Smooth muscle cell (in vitro differentiated cells): ENCODE results near the gene WWOX. TPM values are rescaled to one million over a fixed set of nuclear protein-coding genes. Genes with fewer than 3 reads are reported as not detected.

Experiments
- DNase-seq: peaks from one replicate; lab custom pipeline; 2025; ENCODE audit not compliant: unreplicated experiment; lab: John Stamatoyannopoulos, UW
- H2AFZ ChIP-seq: fragments of 200-600 bp; sonication (generic); 2 replicates; pipeline ENCODE4 v1.6.0; 2016; ENCODE audit warnings: antibody characterized with exemption, low read depth, mild to moderate bottlenecking
- H3F3A ChIP-seq: fragments of 200-600 bp; sonication (generic); 2 replicates; pipeline ENCODE4 v1.6.0; 2017; ENCODE audit warnings: antibody characterized with exemption, low read depth
- H3K27ac ChIP-seq: fragments of 200-600 bp; sonication (generic); 2 replicates; pipeline ENCODE4 v1.5.1; 2016; ENCODE audit warnings: low read depth, mild to moderate bottlenecking
- H3K27me3 ChIP-seq: fragments of 200-600 bp; sonication (generic); 2 replicates; pipeline ENCODE4 v1.6.1; 2016; ENCODE audit warnings: low read depth, mild to moderate bottlenecking
- H3K36me3 ChIP-seq: fragments of 200-600 bp; sonication (generic); 2 replicates; pipeline ENCODE4 v1.5.1; 2016; ENCODE audit warnings: low read depth
- H3K4me1 ChIP-seq: fragments of 200-600 bp; sonication (generic); 2 replicates; pipeline ENCODE4 v1.5.1; 2016; ENCODE audit warnings: low read depth
- H3K4me2 ChIP-seq: fragments of 200-600 bp; sonication (generic); 2 replicates; pipeline ENCODE4 v1.6.0; 2016; ENCODE audit warnings: mild to moderate bottlenecking
- H3K4me3 ChIP-seq: fragments of 200-600 bp; sonication (generic); 2 replicates; pipeline ENCODE4 v1.5.1; 2016; ENCODE audit warnings: mild to moderate bottlenecking
- H3K79me2 ChIP-seq: fragments of 200-600 bp; sonication (generic); 2 replicates; pipeline ENCODE4 v1.6.0; 2016; ENCODE audit warnings: low read depth, mild to moderate bottlenecking
- H3K9ac ChIP-seq: fragments of 200-600 bp; sonication (generic); 2 replicates; pipeline ENCODE4 v1.6.0; 2016; ENCODE audit warnings: low read depth
- H3K9me3 ChIP-seq: fragments of 200-600 bp; sonication (generic); replicated peaks from 2 replicates; pipeline ENCODE4 v1.5.1; 2016; ENCODE audit warnings: low read depth
- H4K20me1 ChIP-seq: fragments of 200-600 bp; sonication (generic); 2 replicates; pipeline ENCODE4 v1.6.0; 2016; ENCODE audit warnings: low read depth
- CTCF ChIP-seq: fragments of 200-600 bp; sonication (generic); IDR thresholded peaks from 2 replicates; pipeline ENCODE4 v1.5.1; 2017; ENCODE audit warnings: borderline replicate concordance, mild to moderate bottlenecking, antibody characterized with exemption; ENCODE audit not compliant: insufficient read depth, poor library complexity, severe bottlenecking
- WGBS: methylation state at CpG from one replicate; pipeline ENCODE4 v1.1.7; 2016; ENCODE audit warnings: low lambda C conversion rate; 5-methylcytosine and 5-hydroxymethylcytosine counted together
- polyA plus RNA-seq: library from polyadenylated mRNA; unstranded; fragments of >200 nt; fragmentation: Nextera tagmentation; extraction: Ambion mirVana; gene quantifications from 2 replicates; pipeline ENCODE4 v1.2.1, GENCODE V29; 2016
- total RNA-seq: library from RNA; depleted of rRNA; stranded (reverse); fragments of >200 nt; gene quantifications from 2 replicates; pipeline ENCODE4 v1.2.3, GENCODE V29; 2014

Gene WWOX
- total and polyA plus RNA-seq, 2 experiments from 2014 or later = 7.5 to 14.0 TPM

DNA sequence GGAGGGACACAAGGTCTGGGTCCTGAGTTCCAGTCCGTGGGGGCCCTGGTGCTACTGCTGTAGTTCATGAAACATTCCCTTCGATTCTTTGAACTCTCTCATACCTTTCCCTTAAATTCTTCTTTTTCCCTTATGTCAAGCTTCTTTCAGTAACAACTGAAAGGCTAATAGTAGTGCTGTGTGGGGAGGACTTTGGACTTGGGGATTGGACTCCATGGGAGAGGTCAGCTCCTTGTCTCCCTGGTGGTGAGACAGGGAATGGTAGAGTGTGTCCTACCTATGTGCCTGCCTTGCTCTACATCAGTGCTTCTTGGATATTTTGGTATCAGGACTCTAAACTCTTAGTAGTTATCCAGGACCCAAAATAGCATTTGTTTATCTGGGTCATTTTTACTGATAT is 628.1 kb downstream of the WWOX start:
- no peak for TF ChIP-seq CTCF
- no peak for DNase-seq
- WGBS = 100% methylated on average over 2 of the region's 2 CpGs
- H3K4me2 ChIP-seq = no peak overlapping the region
- no peak overlapping the region for H3K9ac ChIP-seq
- no peaks in the 10 kb centered on the region for H3K4me1 ChIP-seq
- no peaks in the 10 kb centered on the region for H3K36me3 ChIP-seq
- H3F3A ChIP-seq = no peaks in the 10 kb centered on the region
- H3K9me3 ChIP-seq = no peaks in the 10 kb centered on the region
- H3K79me2 ChIP-seq = no peaks in the 10 kb centered on the region
- H2AFZ ChIP-seq = no peak overlapping the region
- H3K4me3 ChIP-seq = no peak overlapping the region
- H3K27me3 ChIP-seq = peaks cover 2% of the 10 kb centered on the region
- no peak overlapping the region for H3K27ac ChIP-seq
- no peaks in the 10 kb centered on the region for H4K20me1 ChIP-seq

GRCh38 chr16:78729687-78730086 is 630.2 kb downstream of the WWOX start:
- Histone ChIP-seq H3K79me2 (no peaks in the 10 kb centered on the region), H3K9me3 (no peaks in the 10 kb centered on the region), H3K9ac (no peak overlapping the region), H3F3A (no peaks in the 10 kb centered on the region), H3K36me3 (no peaks in the 10 kb centered on the region), H3K4me1 (no peaks in the 10 kb centered on the region), H2AFZ (no peak overlapping the region), H4K20me1 (no peaks in the 10 kb centered on the region), H3K4me3 (no peak overlapping the region), H3K4me2 (no peak overlapping the region), H3K27ac (no peak overlapping the region), H3K27me3 (peaks cover 2% of the 10 kb centered on the region)
- 50% methylated on average over 2 of the region's 2 CpGs for WGBS
- TF ChIP-seq CTCF = no peak
- DNase-seq = no peak

- Histone ChIP-seq H3K4me3 (no peak overlapping the region), H3K4me2 (no peak overlapping the region), H3K79me2 (no peaks in the 10 kb centered on the region), H4K20me1 (no peaks in the 10 kb centered on the region), H3K9ac (no peak overlapping the region), H3K27me3 (no peaks in the 10 kb centered on the region), H3K27ac (no peak overlapping the region), H3F3A (no peaks in the 10 kb centered on the region), H2AFZ (no peak overlapping the region), H3K36me3 (no peaks in the 10 kb centered on the region), H3K9me3 (no peaks in the 10 kb centered on the region), H3K4me1 (no peaks in the 10 kb centered on the region)
- WGBS = 88% methylated on average over 1 of the region's 1 CpG
- no peak for DNase-seq
- no peak for TF ChIP-seq CTCF
Observed at GRCh38 chr16:78731785-78732184, 632.3 kb downstream of the WWOX start.

DNA sequence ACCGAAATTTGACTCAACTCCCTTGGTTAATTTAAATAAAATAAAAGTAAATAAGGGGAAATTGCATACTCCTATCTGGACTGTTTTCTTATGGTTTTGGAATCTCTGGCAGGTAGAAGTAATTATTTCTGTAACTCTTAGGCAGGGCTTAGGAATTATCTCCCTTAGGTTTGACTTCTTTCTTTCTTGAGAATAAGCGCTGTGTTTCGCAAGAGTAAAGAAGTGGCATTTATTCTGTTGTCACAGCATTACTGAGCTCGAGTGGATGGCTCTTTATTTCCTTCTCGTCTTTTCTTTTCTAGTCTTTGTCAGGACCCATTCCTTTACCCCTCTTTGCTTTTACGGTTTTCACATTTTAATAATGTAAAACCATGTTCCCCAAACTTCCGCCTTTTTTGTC is 633.2 kb downstream of the WWOX start:
- H3K9me3 ChIP-seq = no peaks in the 10 kb centered on the region
- H3K9ac ChIP-seq = no peak overlapping the region
- no peaks in the 10 kb centered on the region for H3F3A ChIP-seq
- H3K27me3 ChIP-seq = no peaks in the 10 kb centered on the region
- H3K4me1 ChIP-seq = no peaks in the 10 kb centered on the region
- H3K79me2 ChIP-seq = no peaks in the 10 kb centered on the region
- no peaks in the 10 kb centered on the region for H3K36me3 ChIP-seq
- no peak for TF ChIP-seq CTCF
- DNase-seq = no peak
- no peaks in the 10 kb centered on the region for H4K20me1 ChIP-seq
- 92% methylated on average over 7 of the region's 7 CpGs for WGBS
- no peak overlapping the region for H3K4me2 ChIP-seq
- H3K4me3 ChIP-seq = no peak overlapping the region
- no peak overlapping the region for H2AFZ ChIP-seq
- H3K27ac ChIP-seq = no peak overlapping the region
